IMR-90 (cell line): ENCODE results near the gene MTRFR. TPM values are rescaled to one million over a fixed set of nuclear protein-coding genes. Genes with fewer than 3 reads are reported as not detected.

ENCODE experiments used
- ATAC-seq: fragments of 200-7000 bp; cut with Tn5 transposase; 2 replicates; pipeline ENCODE4 v1.9.1; 2020; ENCODE audit warnings: low read depth, mild to moderate bottlenecking, moderate library complexity
- BruUV-seq: library from RNA; stranded (reverse); fragments of 400-500 nt; replicated peaks from 2 replicates; lab custom pipeline; 2021; lab: Mats Ljungman, UMichigan
- CTCF ChIA-PET: fragments of 300-600 bp; formaldehyde crosslinking; extraction: SDS; loops from one replicate; lab custom pipeline; 2021; ENCODE audit warnings: antibody characterized with exemption; lab: Yijun Ruan, JAX
- POLR2A ChIA-PET: fragments of 300-600 bp; sonication (Branson Sonifier 250); formaldehyde crosslinking; loops from one replicate; lab custom pipeline; 2022; ENCODE audit warnings: antibody characterized with exemption; ENCODE audit not compliant: unreplicated experiment; lab: Charles Lee
- DNase-seq: peaks from one replicate; pipeline ENCODE4 v3.0.0; 2013
- H2AFZ ChIP-seq: replicated peaks from 2 replicates; pipeline ENCODE3; 2013; ENCODE audit warnings: low read length, mild to moderate bottlenecking; ENCODE audit not compliant: poor library complexity
- H2AK5ac ChIP-seq: 2 replicates; pipeline ENCODE4 v1.6.1; 2013; ENCODE audit warnings: low read depth, low read length, inconsistent platforms
- H2AK9ac ChIP-seq: replicated peaks from 2 replicates; pipeline ENCODE3; 2013; ENCODE audit warnings: mild to moderate bottlenecking, low read depth, low read length, moderate library complexity; ENCODE audit not compliant: poor library complexity
- H2BK120ac ChIP-seq: 2 replicates; pipeline ENCODE4 v1.6.1; 2013; ENCODE audit warnings: low read depth, low read length, inconsistent platforms
- H2BK15ac ChIP-seq: 3 replicates; pipeline ENCODE4 v1.6.1; 2013; ENCODE audit warnings: low read depth, low read length, inconsistent platforms
- H2BK20ac ChIP-seq: 2 replicates; pipeline ENCODE4 v1.6.1; 2013; ENCODE audit warnings: low read depth, mild to moderate bottlenecking, inconsistent platforms, low read length, moderate library complexity
- H2BK5ac ChIP-seq: 2 replicates; pipeline ENCODE4 v1.6.1; 2013; ENCODE audit warnings: mild to moderate bottlenecking, low read depth, low read length, inconsistent platforms; ENCODE audit not compliant: poor library complexity, severe bottlenecking
- H3K14ac ChIP-seq: replicated peaks from 2 replicates; pipeline ENCODE4 v1.6.1; 2013; ENCODE audit warnings: low read depth, low read length, inconsistent platforms
- H3K18ac ChIP-seq: 2 replicates; pipeline ENCODE4 v1.6.1; 2013; ENCODE audit warnings: low read depth, low read length, control low read depth
- H3K23ac ChIP-seq: 2 replicates; pipeline ENCODE4 v1.6.1; 2013; ENCODE audit warnings: low read depth, low read length, inconsistent platforms
- H3K27ac ChIP-seq: 2 replicates; pipeline ENCODE4 v1.5.1; 2013; ENCODE audit warnings: mild to moderate bottlenecking, control low read depth, low read length; ENCODE audit not compliant: insufficient read depth
- H3K27me3 ChIP-seq: 2 replicates; pipeline ENCODE4 v1.6.1; 2013; ENCODE audit warnings: low read length; ENCODE audit not compliant: control insufficient read depth, insufficient read depth
- H3K36me3 ChIP-seq: 2 replicates; pipeline ENCODE4 v1.6.1; 2013; ENCODE audit warnings: low read length, mixed read lengths; ENCODE audit not compliant: control insufficient read depth, insufficient read depth
- H3K4ac ChIP-seq: 2 replicates; pipeline ENCODE4 v1.6.1; 2013; ENCODE audit warnings: low read depth, low read length, inconsistent platforms
- H3K4me1 ChIP-seq: 2 replicates; pipeline ENCODE4 v1.6.1; 2013; ENCODE audit warnings: low read length, mixed read lengths; ENCODE audit not compliant: control insufficient read depth, insufficient read depth
- H3K4me2 ChIP-seq: 2 replicates; pipeline ENCODE4 v1.6.1; 2013; ENCODE audit warnings: low read depth, mild to moderate bottlenecking, control low read depth, low read length, moderate library complexity
- H3K4me3 ChIP-seq: 2 replicates; pipeline ENCODE4 v1.5.1; 2013; ENCODE audit warnings: low read depth, mild to moderate bottlenecking, control low read depth, low read length, moderate library complexity; ENCODE audit not compliant: insufficient read depth
- H3K56ac ChIP-seq: 2 replicates; pipeline ENCODE4 v1.6.1; 2013; ENCODE audit warnings: low read length, inconsistent platforms; ENCODE audit not compliant: insufficient read depth; ENCODE audit errors: extremely low read depth
- H3K79me1 ChIP-seq, 2 experiments: 2 replicates each; pipeline ENCODE4 v1.6.1; 2013; ENCODE audit warnings: low read length in 2 of 2, inconsistent platforms in 1 of 2, low read depth in 1 of 2
- H3K9ac ChIP-seq: 2 replicates; pipeline ENCODE4 v1.6.1; 2013; ENCODE audit warnings: low read depth, low read length, control low read depth
- H3K9me1 ChIP-seq: 2 replicates; pipeline ENCODE4 v1.6.1; 2013; ENCODE audit warnings: low read length, inconsistent platforms; ENCODE audit not compliant: insufficient read depth
- H3K9me3 ChIP-seq: 2 replicates; pipeline ENCODE4 v1.6.1; 2013; ENCODE audit warnings: low read length; ENCODE audit not compliant: control insufficient read depth, insufficient read depth
- H4K20me1 ChIP-seq: 2 replicates; pipeline ENCODE4 v1.6.1; 2013; ENCODE audit warnings: low read length, inconsistent platforms; ENCODE audit not compliant: insufficient read depth
- H4K5ac ChIP-seq: 2 replicates; pipeline ENCODE4 v1.6.1; 2013; ENCODE audit warnings: mild to moderate bottlenecking, low read depth, low read length, control low read depth
- H4K8ac ChIP-seq, 2 experiments: 2 replicates each; pipeline ENCODE4 v1.6.1; 2013; ENCODE audit warnings: low read depth in 2 of 2, low read length in 2 of 2, control low read depth in 1 of 2, inconsistent platforms in 1 of 2
- H4K91ac ChIP-seq: 2 replicates; pipeline ENCODE4 v1.6.1; 2013; ENCODE audit warnings: low read depth, low read length, inconsistent platforms; ENCODE audit not compliant: insufficient read depth
- BHLHE40 ChIP-seq: fragments of 150-350 bp; IDR thresholded peaks from 2 replicates; pipeline ENCODE4 v1.6.1; 2016; ENCODE audit warnings: mild to moderate bottlenecking, low read depth, low read length
- CEBPB ChIP-seq: IDR thresholded peaks from 2 replicates; pipeline ENCODE4 v1.6.1; 2012; ENCODE audit warnings: low read depth, low read length, improper control_type of control experiment
- CHD1 ChIP-seq: IDR thresholded peaks from 2 replicates; pipeline ENCODE4 v1.6.1; 2012; ENCODE audit warnings: low read depth, low read length, improper control_type of control experiment
- MAFK ChIP-seq: IDR thresholded peaks from 2 replicates; pipeline ENCODE4 v1.6.1; 2012; ENCODE audit warnings: low read depth, low read length, improper control_type of control experiment
- MAZ ChIP-seq: IDR thresholded peaks from 2 replicates; pipeline ENCODE4 v1.6.1; 2012; ENCODE audit warnings: low read depth, mild to moderate bottlenecking, low read length, improper control_type of control experiment, moderate library complexity, borderline replicate concordance
- POLR2A ChIP-seq: IDR thresholded peaks from 2 replicates; pipeline ENCODE4 v1.6.1; 2012; ENCODE audit warnings: mild to moderate bottlenecking, low read depth, low read length
- SMC3 ChIP-seq: fragments of 150-350 bp; IDR thresholded peaks from 2 replicates; pipeline ENCODE4 v1.6.1; 2016; ENCODE audit warnings: low read depth, mild to moderate bottlenecking, antibody characterized with exemption, low read length, moderate library complexity
- WGBS, 2 experiments: methylation state at CpG; one replicate each; pipeline versions ENCODE4 v1.1.5 to v1.1.7; 2013; ENCODE audit warnings: missing lambda C conversion rate in 2 of 2; ENCODE audit not compliant: insufficient read length in 1 of 2; ENCODE audit errors: extremely low coverage in 2 of 2; 5-methylcytosine and 5-hydroxymethylcytosine counted together
- dilution Hi-C: fragments of 300-500 bp; cut with HindIII; formaldehyde crosslinking; loops from one replicate; pipeline ENCODE4 v1.14.3; 2018; ENCODE audit warnings: low sequenced_read_pairs; ENCODE audit not compliant: unreplicated experiment
- in situ Hi-C: fragments of 300-500 bp; cut with MboI; formaldehyde crosslinking; loops from 3 replicates; pipeline ENCODE4 v1.14.3; 2019; ENCODE audit warnings: low sequenced_read_pairs, inconsistent platforms, mixed read lengths
- intact Hi-C: fragments of 100-400 bp; cut with micrococcal nuclease; formaldehyde crosslinking; loops from 2 replicates; pipeline ENCODE4 v1.10.0; 2022
- polyA plus RNA-seq, 3 experiments: library from polyadenylated mRNA; depleted of rRNA; stranded (reverse); fragments of >200 nt; gene quantifications; 2 replicates each; pipeline ENCODE4 v1.2.3, GENCODE V29; 2012; ENCODE audit warnings: low replicate concordance in 1 of 3
- total RNA-seq: library from RNA; depleted of rRNA; stranded (reverse); fragments of >200 nt; gene quantifications from 2 replicates; pipeline ENCODE4 v1.2.3, GENCODE V29; 2012
- TF ChIP-seq, protein P1 (sequence below): fragments of 150-350 bp; IDR thresholded peaks from 2 replicates; pipeline ENCODE4 v1.6.1; 2016; ENCODE audit warnings: low read depth, mild to moderate bottlenecking, low read length, moderate library complexity, borderline replicate concordance

The MTRFR gene
- total and polyA plus RNA-seq, 2 of the 4 experiments (the other 2 are of a cell fraction): 8.6 to 10.2 TPM

DNA sequence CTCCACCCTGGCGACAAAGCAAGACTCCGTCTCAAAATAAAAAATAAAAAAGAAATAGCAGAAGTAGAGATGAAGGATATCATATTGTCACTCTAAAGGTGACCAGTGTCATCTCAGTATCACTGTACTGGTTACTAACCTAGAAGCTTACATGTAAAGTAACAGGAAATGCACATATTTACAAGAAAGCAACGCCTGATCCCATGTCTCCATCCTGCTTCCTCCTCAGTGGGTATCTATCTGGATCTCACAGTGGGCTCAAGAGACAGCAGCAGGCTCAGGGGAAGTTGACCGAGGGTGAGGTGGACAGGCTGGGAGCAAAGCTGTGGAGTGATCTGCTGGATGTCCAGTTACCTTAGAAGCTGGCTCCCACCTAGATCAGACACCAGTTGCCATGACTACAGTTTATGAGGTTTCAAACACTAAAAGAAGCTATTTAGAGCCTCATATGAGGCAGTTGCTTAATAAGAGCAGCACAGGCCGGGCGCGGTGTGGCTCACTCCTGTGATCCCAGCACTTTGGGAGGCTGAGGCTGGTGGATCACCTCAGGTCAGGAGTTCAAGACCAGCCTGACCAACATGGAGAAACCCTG lies 10.5 kb downstream of the MTRFR start:
- in situ Hi-C loops: no loop called here
- H4K20me1 ChIP-seq: no peaks in the 10 kb centered on the region; the same call in 1 of the 2 replicates
- ATAC-seq (no peak), DNase-seq (no peak)
- no peak overlapping the region for H2BK15ac ChIP-seq
- H2AFZ ChIP-seq: no peak overlapping the region
- H2BK5ac ChIP-seq: no peak overlapping the region
- POLR2A ChIA-PET: interaction anchor here (1.3 kb wide), 1 partner anchor 11 kb away, joined by 4 read pairs; no protein-coding TSS in a partner anchor
- no peak overlapping the region for H2BK20ac ChIP-seq
- H3K27me3 ChIP-seq: no peaks in the 10 kb centered on the region
- no TSS peak for BruUV-seq
- H3K4me2 ChIP-seq: no peak overlapping the region
- no peak overlapping the region for H3K4ac ChIP-seq
- H3K18ac ChIP-seq: no peak overlapping the region
- H3K79me1 ChIP-seq: peaks cover 27 to 59% of the 10 kb centered on the region in 2 experiments
- H3K9me3 ChIP-seq: no peaks in the 10 kb centered on the region; the same call in 1 of the 2 replicates
- CTCF ChIA-PET: interaction anchor here (0.6 kb wide), 1 partner anchor 783 kb away, joined by 3 read pairs; no protein-coding TSS in a partner anchor
- no peak overlapping the region for H2AK5ac ChIP-seq
- H3K9ac ChIP-seq: no peak overlapping the region
- no peak overlapping the region for H4K8ac ChIP-seq
- H3K14ac ChIP-seq: no peak overlapping the region
- H3K56ac ChIP-seq: no peak overlapping the region
- intact Hi-C loops: no loop called here
- no peak overlapping the region for H3K23ac ChIP-seq
- H3K4me3 ChIP-seq: no peak overlapping the region
- WGBS, 2 experiments: 100% methylated on average over 1 of the region's 7 CpGs; no CpG with 5 or more reads in 1 of the 2 experiments
- H2AK9ac ChIP-seq: no peak overlapping the region
- dilution Hi-C loops: loop anchor here (25.0 kb wide), 1 partner anchor 256 kb away; the partner anchor contains the start of genes ARL6IP4 and OGFOD2
- TF ChIP-seq BHLHE40 (no peak), MAFK (no peak), CHD1 (no peak), CEBPB (no peak), POLR2A (no peak), SMC3 (no peak), MAZ (no peak)
- TF ChIP-seq, protein P1, sequence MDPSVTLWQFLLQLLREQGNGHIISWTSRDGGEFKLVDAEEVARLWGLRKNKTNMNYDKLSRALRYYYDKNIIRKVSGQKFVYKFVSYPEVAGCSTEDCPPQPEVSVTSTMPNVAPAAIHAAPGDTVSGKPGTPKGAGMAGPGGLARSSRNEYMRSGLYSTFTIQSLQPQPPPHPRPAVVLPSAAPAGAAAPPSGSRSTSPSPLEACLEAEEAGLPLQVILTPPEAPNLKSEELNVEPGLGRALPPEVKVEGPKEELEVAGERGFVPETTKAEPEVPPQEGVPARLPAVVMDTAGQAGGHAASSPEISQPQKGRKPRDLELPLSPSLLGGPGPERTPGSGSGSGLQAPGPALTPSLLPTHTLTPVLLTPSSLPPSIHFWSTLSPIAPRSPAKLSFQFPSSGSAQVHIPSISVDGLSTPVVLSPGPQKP: no peak
- H3K9me1 ChIP-seq: no peaks in the 10 kb centered on the region
- H3K36me3 ChIP-seq: peaks cover 10% of the 10 kb centered on the region
- no peak overlapping the region for H4K91ac ChIP-seq
- H3K4me1 ChIP-seq: peaks cover 3% of the 10 kb centered on the region
- H4K5ac ChIP-seq: no peak overlapping the region
- no peak overlapping the region for H2BK120ac ChIP-seq
- no peak overlapping the region for H3K27ac ChIP-seq
